ENCODE data around the gene MPRIP. TPM values are rescaled to one million over a fixed set of nuclear protein-coding genes. Genes with fewer than 3 reads are reported as not detected.

The MPRIP gene
- total RNA-seq, 1 experiment from 2014 or later: 258 TPM

DNA sequence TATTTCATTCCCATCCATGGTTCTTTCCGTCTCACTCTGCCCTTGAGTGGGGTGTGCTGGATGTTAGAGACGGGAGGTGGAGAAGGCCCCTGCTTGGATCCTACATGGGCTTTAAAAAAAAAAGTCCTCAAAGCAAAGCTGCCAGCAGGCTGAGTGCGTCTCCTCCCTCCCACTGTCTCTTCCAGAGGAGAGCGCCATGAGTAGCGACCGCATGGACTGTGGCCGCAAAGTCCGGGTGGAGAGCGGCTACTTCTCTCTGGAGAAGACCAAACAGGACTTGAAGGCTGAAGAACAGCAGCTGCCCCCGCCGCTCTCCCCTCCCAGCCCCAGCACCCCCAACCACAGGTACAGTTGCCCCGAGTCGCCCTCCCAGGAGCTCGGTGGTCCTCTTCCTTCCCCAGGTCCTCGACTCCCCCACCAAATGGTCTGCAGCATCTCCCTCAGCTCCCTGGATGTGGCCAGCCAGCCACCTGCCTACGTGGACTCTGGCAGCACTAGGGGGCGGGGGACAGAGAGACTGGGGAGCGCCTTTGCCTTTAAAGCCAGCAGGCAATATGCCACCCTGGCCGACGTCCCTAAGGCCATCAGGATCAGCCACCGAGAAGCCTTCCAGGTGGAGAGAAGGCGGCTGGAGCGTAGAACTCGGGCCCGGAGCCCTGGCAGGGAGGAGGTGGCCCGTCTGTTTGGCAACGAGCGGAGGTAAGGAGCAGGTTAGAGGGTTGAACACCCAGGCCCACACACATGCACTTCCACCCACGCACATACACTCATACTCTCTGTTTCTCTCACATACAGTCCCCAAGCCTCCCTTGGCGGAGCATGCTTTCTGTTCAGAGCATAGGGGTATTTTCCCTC, 95.7 kb downstream of the MPRIP start:
- no peaks in the 10 kb centered on the region for H3K27me3 ChIP-seq (ENCODE audit: insufficient read depth, low read length)
- ChIA-PET CTCF (no interaction called here), POLR2A (no interaction called here), RAD21 (ENCODE audit: low non-redundant PET in 1 of 2, low total read pairs in 2 of 2, uncharacterized antibody in 2 of 2, unreplicated experiment in 2 of 2) (no interaction called here)
- TF ChIP-seq POLR2AphosphoS5 (IDR thresholded peaks at IDR 0.05; ENCODE audit: low read depth, low read length): no peak
- no peak for TF ChIP-seq JUND (IDR thresholded peaks at IDR 0.05)
- no peak for TF ChIP-seq SRF (IDR thresholded peaks at IDR 0.05; ENCODE audit: low read depth)
- TF ChIP-seq EZH2phosphoT487 (IDR thresholded peaks at IDR 0.05; ENCODE audit: borderline replicate concordance): no peak
- no peak for TF ChIP-seq ZFX (IDR thresholded peaks at IDR 0.05)
- no peak for TF ChIP-seq TCF7L2 (IDR thresholded peaks at IDR 0.05; ENCODE audit: borderline replicate concordance, extremely low read depth, insufficient read depth, insufficient read length)
- H3K4me3 ChIP-seq (replicated peaks in 1 of 2; ENCODE audit: low read depth in 1 of 2, low read length in 2 of 2): no peak overlapping the region
- H2AFZ ChIP-seq (ENCODE audit: low read depth, low read length, poor library complexity, severe bottlenecking): no peak overlapping the region
- no peaks in the 10 kb centered on the region for H3K9me2 ChIP-seq (ENCODE audit: insufficient read depth)
- no peak overlapping the region for H3K9ac ChIP-seq (ENCODE audit: low read length)
- DNase-seq (ENCODE audit: low read depth, low spot score) (no peak), ATAC-seq (no peak)
- no peaks in the 10 kb centered on the region; the same call in 1 of the 2 replicates for H3K79me2 ChIP-seq (ENCODE audit: insufficient read depth, low read length)
- intact Hi-C loops (cut with micrococcal nuclease): no loop called here
- H3K9me3 ChIP-seq (ENCODE audit: control insufficient read depth in 1 of 2, insufficient read depth in 1 of 2, low read depth in 1 of 2, low read length in 2 of 2): no peaks in the 10 kb centered on the region
- no peak overlapping the region for H3K4me2 ChIP-seq (ENCODE audit: low read length)
- no TSS peak for BruUV-seq (replicated peaks)
- no peaks in the 10 kb centered on the region for H4K20me1 ChIP-seq (ENCODE audit: insufficient read depth)
- no peaks in the 10 kb centered on the region for H3K4me1 ChIP-seq (ENCODE audit: control insufficient read depth in 1 of 2, insufficient read depth in 2 of 2, low read length in 2 of 2)
- H3K36me3 ChIP-seq (ENCODE audit: control insufficient read depth in 1 of 2, insufficient read depth in 2 of 2, low read length in 2 of 2): peaks cover 18 to 40% of the 10 kb centered on the region in 2 experiments; a peak in 3 of 4 replicates
- no peak overlapping the region for H3K27ac ChIP-seq (ENCODE audit: low read depth, low read length)

DNA sequence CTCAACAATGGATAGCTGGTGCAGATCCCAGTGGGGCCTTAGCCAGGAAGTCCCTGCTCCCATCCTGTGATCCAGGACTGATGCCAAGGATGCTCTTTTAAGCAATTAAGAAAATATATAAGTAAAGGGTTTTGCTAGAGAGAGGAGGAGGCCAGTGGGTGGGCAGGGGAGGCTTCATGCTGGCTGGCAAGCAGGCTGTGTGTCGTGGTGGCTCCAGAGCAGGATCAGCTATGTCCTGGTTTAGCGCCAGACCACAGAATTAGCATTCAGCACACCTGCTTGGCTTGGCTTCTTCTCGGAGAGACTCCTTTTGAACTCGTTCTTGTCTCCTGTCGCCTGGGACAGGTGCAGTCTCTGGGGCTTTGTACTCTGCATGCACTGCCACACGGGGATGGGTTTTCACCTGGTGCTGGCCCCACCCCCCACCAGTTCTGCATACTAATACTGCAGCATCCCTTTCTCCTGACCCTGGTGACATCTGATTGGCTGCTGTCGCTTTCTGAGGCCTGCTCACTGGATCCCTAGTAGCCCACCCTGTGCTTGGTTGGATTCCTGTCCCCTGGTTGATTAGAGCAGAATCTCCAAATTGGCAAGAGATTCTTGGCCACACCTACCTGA, 97.8 kb downstream of the MPRIP start:
- Histone ChIP-seq H3K9me3 (ENCODE audit: control insufficient read depth in 1 of 2, insufficient read depth in 1 of 2, low read depth in 1 of 2, low read length in 2 of 2) (no peaks in the 10 kb centered on the region), H3K27ac (ENCODE audit: low read depth, low read length) (no peak overlapping the region), H3K4me2 (ENCODE audit: low read length) (no peak overlapping the region), H3K36me3 (ENCODE audit: control insufficient read depth in 1 of 2, insufficient read depth in 2 of 2, low read length in 2 of 2) (peaks cover 22 to 37% of the 10 kb centered on the region in 2 experiments; a peak in 3 of 4 replicates), H3K9ac (ENCODE audit: low read length) (no peak overlapping the region), H3K4me3 (replicated peaks in 1 of 2; ENCODE audit: low read depth in 1 of 2, low read length in 2 of 2) (no peak overlapping the region), H3K79me2 (ENCODE audit: insufficient read depth, low read length) (no peaks in the 10 kb centered on the region; the same call in 1 of the 2 replicates), H4K20me1 (ENCODE audit: insufficient read depth) (no peaks in the 10 kb centered on the region), H2AFZ (ENCODE audit: low read depth, low read length, poor library complexity, severe bottlenecking) (no peak overlapping the region), H3K4me1 (ENCODE audit: control insufficient read depth in 1 of 2, insufficient read depth in 2 of 2, low read length in 2 of 2) (no peaks in the 10 kb centered on the region), H3K27me3 (ENCODE audit: insufficient read depth, low read length) (no peaks in the 10 kb centered on the region), H3K9me2 (ENCODE audit: insufficient read depth) (no peaks in the 10 kb centered on the region)
- POLR2A ChIA-PET: no interaction called here
- ATAC-seq (no peak), DNase-seq (ENCODE audit: low read depth, low spot score) (no peak)
- intact Hi-C loops (cut with micrococcal nuclease): no loop called here
- RAD21 ChIA-PET (ENCODE audit: low non-redundant PET in 1 of 2, low total read pairs in 2 of 2, uncharacterized antibody in 2 of 2, unreplicated experiment in 2 of 2): no interaction called here
- CTCF ChIA-PET: no interaction called here
- TF ChIP-seq FOSL1 (IDR thresholded peaks at IDR 0.05; ENCODE audit: low read depth) (no peak), CBX3 (IDR thresholded peaks at IDR 0.05; ENCODE audit: low read depth) (no peak), ZBTB33 (IDR thresholded peaks at IDR 0.05; ENCODE audit: extremely low read depth, insufficient replicate concordance, low read length) (no peak)
- TF ChIP-seq, protein P1, sequence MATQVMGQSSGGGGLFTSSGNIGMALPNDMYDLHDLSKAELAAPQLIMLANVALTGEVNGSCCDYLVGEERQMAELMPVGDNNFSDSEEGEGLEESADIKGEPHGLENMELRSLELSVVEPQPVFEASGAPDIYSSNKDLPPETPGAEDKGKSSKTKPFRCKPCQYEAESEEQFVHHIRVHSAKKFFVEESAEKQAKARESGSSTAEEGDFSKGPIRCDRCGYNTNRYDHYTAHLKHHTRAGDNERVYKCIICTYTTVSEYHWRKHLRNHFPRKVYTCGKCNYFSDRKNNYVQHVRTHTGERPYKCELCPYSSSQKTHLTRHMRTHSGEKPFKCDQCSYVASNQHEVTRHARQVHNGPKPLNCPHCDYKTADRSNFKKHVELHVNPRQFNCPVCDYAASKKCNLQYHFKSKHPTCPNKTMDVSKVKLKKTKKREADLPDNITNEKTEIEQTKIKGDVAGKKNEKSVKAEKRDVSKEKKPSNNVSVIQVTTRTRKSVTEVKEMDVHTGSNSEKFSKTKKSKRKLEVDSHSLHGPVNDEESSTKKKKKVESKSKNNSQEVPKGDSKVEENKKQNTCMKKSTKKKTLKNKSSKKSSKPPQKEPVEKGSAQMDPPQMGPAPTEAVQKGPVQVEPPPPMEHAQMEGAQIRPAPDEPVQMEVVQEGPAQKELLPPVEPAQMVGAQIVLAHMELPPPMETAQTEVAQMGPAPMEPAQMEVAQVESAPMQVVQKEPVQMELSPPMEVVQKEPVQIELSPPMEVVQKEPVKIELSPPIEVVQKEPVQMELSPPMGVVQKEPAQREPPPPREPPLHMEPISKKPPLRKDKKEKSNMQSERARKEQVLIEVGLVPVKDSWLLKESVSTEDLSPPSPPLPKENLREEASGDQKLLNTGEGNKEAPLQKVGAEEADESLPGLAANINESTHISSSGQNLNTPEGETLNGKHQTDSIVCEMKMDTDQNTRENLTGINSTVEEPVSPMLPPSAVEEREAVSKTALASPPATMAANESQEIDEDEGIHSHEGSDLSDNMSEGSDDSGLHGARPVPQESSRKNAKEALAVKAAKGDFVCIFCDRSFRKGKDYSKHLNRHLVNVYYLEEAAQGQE (IDR thresholded peaks at IDR 0.05; ENCODE audit: low read depth): no peak
- no TSS peak for BruUV-seq (replicated peaks)
